GM10266 (cell line): ENCODE data around the gene COQ10B.
"Not testable (repeated sequence)": the region's sequence is repeated elsewhere in the genome, so short reads cannot be mapped to it uniquely, and the experiment has no call there.

Experiments
- DNase-seq: peaks from one replicate; pipeline ENCODE4 v3.0.0; 2012; ENCODE audit errors: extremely low spot score
- TF ChIP-seq, protein P1 (sequence below): IDR thresholded peaks from 2 replicates; pipeline ENCODE4 v1.5.1; 2012; ENCODE audit warnings: mild to moderate bottlenecking, low read depth; ENCODE audit not compliant: control insufficient read depth, insufficient read depth; ENCODE audit errors: missing control alignments

Gene COQ10B

DNA sequence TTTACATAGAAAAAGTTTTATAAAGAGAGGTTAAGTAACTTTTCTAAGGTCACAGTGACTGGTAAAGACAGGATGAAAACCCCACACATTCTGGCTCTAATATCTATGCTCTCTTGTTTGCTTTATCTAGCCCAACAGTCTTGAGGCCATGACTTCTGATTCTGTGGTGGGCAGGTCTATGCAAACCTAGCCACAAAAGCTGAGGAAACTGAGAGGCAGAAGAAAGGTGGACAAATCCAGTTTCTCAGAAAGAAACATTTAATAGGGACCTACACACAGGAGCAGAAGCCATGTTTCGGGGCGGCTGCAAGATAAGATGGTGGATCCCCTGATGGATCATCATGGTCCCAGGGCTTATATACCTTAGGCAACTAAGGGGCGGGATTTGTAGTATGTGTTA is 24.4 kb downstream of the COQ10B start:
- TF ChIP-seq, protein P1, sequence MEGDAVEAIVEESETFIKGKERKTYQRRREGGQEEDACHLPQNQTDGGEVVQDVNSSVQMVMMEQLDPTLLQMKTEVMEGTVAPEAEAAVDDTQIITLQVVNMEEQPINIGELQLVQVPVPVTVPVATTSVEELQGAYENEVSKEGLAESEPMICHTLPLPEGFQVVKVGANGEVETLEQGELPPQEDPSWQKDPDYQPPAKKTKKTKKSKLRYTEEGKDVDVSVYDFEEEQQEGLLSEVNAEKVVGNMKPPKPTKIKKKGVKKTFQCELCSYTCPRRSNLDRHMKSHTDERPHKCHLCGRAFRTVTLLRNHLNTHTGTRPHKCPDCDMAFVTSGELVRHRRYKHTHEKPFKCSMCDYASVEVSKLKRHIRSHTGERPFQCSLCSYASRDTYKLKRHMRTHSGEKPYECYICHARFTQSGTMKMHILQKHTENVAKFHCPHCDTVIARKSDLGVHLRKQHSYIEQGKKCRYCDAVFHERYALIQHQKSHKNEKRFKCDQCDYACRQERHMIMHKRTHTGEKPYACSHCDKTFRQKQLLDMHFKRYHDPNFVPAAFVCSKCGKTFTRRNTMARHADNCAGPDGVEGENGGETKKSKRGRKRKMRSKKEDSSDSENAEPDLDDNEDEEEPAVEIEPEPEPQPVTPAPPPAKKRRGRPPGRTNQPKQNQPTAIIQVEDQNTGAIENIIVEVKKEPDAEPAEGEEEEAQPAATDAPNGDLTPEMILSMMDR, result no peak
- no peak for DNase-seq

DNA sequence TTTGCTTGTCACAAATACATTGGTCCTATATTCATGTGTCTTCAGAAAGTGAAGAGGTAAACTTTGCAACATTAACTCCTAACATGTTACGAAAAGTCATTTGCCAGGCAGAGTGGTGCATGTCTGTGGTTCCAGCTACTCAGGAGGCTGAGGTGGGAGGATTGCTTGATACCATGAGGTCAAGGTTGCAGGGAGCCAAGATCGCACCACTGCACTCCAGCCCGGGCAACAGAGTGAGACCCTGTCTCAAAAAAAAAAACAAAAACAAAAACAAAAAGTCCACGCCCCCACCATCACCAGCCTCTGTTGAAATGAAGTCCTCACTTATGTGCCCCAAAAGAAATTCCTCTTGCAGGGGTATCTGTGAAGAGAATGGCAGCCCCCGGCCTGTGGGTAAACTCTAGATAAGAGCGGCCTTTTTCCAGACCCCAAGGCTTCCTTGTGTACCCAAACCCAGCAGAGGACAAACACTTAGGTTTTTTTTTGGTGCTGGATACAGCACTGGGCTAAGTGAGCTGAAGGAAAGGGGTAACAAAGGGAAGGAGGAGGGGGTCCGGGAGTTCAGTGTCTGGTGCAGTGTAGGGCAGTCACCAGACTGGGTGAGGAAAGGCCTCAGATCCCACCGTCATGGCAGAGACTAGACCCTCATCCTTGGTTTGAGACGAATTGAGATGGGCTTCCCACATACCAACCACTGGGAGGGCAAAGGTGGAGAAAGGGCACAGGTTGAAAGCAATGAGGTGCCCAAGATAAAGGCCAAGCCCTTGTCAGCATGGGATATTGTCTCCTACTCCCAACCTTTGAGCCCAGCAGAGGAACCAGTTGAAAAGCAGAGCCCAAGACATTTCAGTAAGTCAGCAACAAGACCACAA is 27.0 kb downstream of the COQ10B start:
- DNase-seq, result no peak
- TF ChIP-seq, protein P1, result no peak

DNA sequence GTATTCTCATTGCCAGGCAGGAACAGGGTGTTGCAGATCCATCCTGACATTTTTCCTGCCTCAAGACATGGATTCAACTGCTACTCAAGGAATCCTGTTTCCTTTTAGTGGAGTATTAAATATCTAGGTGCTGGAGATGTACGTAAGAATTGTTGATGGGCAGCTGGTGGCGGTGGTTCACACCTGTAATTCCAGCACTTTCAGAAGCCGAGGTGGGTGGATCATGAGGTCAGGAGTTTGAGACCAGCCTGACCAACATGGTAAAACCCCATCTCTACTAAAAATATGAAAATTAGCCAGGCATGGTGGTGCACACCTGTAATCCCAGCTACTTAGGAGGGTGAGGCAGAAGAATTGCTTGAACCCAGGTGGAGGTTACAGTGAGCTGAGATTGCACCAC is 30.9 kb downstream of the COQ10B start:
- not testable (repeated sequence) for DNase-seq

DNA sequence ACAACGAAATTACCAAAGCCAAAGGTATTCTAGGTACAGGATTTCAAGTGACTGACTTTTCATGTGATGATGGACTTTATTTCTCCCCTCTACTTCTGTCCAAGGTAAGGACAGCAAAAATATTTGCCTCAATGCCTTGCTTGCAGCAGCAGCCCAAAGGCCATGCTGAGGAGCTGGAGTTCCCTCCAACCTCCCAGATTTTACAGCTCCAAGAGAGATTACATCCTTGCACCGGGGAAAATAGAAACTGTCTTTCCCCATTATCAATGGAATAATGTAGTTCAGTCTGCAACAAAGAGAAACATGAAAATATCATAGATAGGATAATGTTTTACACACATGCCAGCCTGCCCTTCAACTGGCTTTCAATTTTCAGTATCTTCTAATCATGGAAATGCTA is 32.8 kb downstream of the COQ10B start:
- TF ChIP-seq, protein P1, result no peak

DNA sequence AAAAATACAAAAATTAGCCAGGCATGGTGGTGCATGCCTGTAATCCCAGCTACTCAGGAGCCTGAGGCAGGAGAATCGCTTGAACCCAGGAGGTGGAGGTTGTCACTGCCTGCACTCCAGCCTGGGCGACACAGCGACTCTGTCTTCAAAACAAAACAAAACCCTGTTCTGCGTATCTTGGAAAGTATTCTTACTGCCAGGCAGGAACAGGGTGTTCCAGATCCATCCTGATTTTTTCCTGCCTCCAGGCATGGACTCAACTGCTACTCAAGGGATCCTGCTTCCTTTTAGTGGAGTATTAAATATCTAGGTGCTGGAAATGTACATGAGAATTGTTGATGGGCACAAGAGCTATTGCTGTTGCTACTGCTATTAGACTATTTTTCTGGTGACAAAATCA is 34.0 kb downstream of the COQ10B start:
- no peak for DNase-seq
- TF ChIP-seq, protein P1, result no peak

More for the DNA sequence above, 32.8 kb downstream of the COQ10B start:
- DNase-seq, result no peak

DNA sequence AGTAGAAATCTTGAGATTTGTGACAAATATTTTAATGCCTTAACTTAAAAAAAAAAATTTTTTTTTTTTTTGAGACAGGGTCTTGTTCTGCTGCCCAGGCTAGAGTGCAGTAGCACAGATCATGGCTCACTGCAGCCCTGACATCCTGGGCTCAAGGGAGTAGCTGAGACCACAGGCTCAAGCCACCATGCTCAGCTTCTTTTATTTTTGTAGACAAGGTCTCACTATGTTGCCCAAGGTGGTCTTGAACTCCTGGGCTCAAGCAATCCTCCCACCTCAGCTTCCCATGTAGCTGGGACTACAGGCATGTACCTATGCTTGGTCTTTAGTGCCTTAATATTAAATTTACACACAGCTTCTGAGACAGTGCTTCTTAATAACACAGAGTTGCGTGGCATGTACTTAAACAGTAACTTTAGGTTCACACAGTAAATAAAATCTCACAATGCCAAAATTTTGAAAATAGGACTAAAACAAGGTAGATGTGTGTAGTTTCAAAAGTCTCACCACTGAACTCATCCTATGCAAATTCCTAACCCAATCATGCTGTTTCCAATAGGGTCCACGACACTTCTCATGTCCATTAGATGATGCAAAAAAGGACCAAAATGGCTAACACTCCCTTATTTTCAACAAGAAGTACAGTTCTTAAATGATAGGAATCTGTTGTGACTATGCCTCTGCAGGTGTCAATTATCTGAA is 42.2 kb downstream of the COQ10B start:
- TF ChIP-seq, protein P1, result no peak
- no peak for DNase-seq

DNA sequence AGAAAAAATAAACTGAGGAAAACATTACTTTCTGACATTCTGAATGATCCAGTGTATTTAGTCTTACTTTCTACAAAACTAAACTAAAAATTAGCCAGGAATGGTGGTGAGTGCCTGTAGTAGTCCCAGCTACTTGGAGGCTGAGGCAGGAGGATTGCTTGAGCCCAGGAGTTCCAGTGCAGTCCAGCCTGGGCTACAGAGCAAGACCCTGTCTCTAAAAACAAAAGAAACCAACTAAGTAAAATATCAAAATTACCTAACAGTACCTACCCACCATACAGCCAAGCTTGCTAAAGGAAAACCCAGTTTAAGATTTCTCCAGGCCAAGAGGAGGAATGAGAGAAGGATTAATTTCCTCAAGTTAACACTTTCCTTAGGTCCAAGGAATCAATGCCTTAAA is 43.3 kb downstream of the COQ10B start:
- DNase-seq, result no peak
- TF ChIP-seq, protein P1, result no peak
